ENCODE results near the gene MBD3L1.

Gene MBD3L1

DNA sequence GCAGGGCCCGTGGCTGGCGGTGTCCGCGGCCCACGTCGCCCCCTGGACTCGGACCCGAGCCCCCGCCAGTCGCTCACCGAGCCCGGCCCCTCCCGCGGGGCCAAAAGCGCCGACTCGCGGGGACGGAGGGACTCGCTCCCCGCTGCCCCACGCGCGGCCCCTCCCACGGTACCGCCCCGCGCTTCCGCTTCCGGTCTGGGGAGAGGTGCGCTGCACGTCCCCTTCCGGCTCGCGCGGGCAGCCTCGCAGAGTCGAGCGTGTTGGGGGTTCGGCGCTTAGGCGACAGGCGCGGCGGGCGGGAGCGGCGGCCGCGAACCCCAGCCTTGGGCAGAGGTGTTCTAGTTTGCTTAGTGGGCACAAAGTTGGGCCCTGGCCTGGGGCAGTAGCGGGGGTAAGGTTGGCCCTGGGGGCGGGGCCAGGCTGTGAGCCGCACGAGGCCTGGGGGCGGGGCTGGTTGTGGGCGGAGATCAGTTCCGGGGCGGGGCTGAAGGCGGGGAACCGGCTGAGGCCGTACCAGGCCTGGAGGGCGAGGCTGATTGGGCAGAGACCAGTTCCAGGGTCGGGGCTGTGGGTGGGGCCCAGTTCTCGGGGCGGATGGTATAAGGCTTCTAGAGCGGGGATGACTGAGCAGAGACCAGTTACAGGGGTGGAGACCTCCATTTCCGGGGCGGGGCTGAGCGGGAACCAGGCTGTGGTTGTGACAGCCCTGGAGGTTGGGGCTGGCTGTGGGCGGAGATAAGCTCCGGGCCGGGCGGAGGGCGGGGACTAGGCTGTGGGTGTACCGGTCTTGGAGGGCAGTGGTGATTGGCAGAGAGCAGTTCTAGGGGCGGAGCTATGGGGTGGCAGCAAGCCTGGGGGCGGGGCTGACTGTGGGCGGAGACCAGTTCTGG lies at the start of gene MBD3L1, which contains the start of gene ZNF558:
Gene MBD3L1, plus strand, starts transcription at position 246 of the 890 bp plus-strand sequence. CDS start 10,302 bp downstream, outside the sequence.
Gene ZNF558, minus strand, starts transcription at position 173 of the 890 bp plus-strand sequence. CDS start 9,645 bp downstream, outside the sequence.
- Mint-ChIP-seq H3K9me3 (peaks cover 3% of the 10 kb centered on the region), H3K36me3 (peaks cover 8% of the 10 kb centered on the region), H3K27ac (peak within 1 kb of the TSS; percentile 88), H3K4me1 (peaks cover 2% of the 10 kb centered on the region), H3K4me3 (peak within 1 kb of the TSS; percentile 86), H3K27me3 (no peaks in the 10 kb centered on the region)
- ATAC-seq (ENCODE audit: low read depth), result peak; percentile 78
- peak; percentile 97 to 98 for DNase-seq (ENCODE audit: low spot score in 2 of 2)

DNA sequence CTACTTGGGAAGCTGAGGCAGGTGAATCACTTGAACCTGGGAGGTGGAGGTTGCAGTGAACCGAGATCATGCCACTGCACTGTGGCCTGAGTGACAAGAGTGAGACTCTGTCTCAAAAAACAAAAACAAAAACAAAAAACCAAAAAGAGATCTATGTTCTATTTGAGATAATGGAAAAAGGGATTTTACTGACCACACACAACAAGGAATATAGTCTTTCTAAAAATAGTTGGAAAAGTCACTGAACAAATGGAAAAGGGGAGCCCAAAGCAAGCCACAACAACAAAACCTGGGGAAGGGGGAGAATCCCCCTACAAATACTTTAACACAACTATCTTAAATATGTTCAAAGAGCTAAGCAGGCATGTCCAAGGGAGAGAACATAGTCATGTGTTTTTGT lies 37.4 kb upstream of the MBD3L1 start:
- no peak for DNase-seq (ENCODE audit: low spot score in 2 of 2)
- Mint-ChIP-seq H3K27me3 (no peaks in the 10 kb centered on the region), H3K4me3 (no peak overlapping the region), H3K4me1 (no peaks in the 10 kb centered on the region), H3K36me3 (no peaks in the 10 kb centered on the region), H3K9me3 (peaks cover 4% of the 10 kb centered on the region), H3K27ac (no peak overlapping the region)
- ATAC-seq (ENCODE audit: low read depth), result no peak

DNA sequence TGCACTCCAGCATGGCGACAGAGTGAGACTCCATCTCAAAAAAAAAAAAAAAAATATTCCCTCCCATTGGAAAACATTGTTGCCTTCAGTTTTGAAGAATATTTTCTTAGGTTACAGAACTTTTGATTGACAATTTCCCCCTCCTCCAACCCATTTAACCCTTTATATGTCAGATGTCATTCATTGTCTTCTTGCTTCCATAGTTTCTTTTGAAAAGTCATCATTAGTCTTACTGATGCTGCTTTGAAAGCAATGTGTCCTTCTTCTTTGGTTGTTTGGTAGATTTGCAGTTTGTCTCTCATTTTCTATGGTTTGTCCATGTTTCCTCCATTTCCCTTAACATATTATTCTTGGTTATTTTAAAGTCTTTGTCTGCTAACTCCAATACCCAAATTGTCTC lies 25.5 kb upstream of the MBD3L1 start:
- ATAC-seq (ENCODE audit: low read depth) (no peak), DNase-seq (ENCODE audit: low spot score in 2 of 2) (no peak)
- no peaks in the 10 kb centered on the region for H3K27me3 Mint-ChIP-seq
- H3K36me3 Mint-ChIP-seq, result peaks cover 38% of the 10 kb centered on the region
- H3K4me1 Mint-ChIP-seq, result no peaks in the 10 kb centered on the region
- no peak overlapping the region for H3K4me3 Mint-ChIP-seq
- H3K27ac Mint-ChIP-seq, result no peak overlapping the region
- H3K9me3 Mint-ChIP-seq, result peaks cover 18% of the 10 kb centered on the region

DNA sequence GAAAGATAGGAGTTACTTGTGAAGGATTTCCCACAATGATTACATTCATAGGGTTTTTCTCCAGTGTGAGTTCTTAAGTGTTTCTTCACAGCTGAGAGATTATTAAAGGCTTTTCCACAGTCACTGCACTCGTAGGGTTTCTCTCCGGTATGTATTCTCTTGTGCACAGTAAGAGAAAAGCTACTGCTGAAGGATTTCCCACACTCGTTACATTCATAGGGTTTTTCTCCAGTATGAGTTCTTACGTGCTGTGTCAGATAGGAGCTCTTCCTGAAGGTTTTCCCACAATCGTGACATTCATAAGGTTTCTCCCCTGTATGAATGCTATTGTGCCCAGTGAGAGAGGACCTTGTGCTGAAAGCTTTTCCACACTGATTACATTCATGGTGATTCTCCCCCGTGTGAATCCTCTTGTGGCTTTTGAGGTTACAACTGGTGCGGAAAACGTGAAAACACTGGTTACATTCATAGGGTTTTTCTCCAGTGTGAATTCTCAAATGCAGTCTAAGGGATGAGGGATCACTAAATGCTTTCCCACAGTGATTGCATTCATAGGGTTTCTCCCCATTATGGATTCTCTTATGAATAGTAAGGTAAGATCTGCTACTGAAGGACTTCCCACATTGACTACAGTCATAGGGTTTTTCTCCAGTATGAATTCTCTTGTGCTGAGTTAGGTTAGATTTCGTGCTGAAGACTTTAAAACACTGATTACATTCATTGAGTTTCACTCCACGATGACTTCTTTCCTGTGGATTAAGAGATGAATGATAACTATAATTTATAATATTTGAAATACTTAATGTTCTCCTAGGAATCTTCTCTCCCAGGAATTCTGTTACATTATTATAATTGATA lies 20.6 kb upstream of the MBD3L1 start:
- Mint-ChIP-seq H3K4me1 (no peaks in the 10 kb centered on the region), H3K9me3 (peaks cover 25% of the 10 kb centered on the region)
- no peak for DNase-seq (ENCODE audit: low spot score in 2 of 2)

DNA sequence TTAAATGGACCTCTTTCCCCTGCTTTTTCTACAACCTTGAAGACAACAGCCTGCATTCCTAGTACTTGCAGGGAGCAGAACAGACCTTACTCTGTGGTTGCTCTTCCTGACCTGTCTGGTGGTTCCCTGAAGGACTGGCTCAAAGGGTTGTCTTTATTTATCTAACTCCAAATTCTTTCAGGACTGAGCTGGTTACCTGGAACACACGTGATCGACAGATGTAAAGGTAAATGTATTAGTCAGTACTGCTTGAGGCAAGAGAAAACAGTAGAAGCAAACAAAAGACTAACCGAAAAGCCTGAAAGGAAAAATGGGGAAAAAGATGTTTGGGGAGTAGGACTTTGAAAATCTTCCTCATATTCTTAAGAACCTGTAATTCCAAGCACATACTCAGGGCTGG lies 18.0 kb upstream of the MBD3L1 start:
- Mint-ChIP-seq H3K36me3 (peaks cover 68% of the 10 kb centered on the region), H3K27ac (no peak overlapping the region), H3K27me3 (no peaks in the 10 kb centered on the region), H3K4me3 (no peak overlapping the region), H3K4me1 (no peaks in the 10 kb centered on the region), H3K9me3 (peaks cover 28% of the 10 kb centered on the region)
- DNase-seq (ENCODE audit: low spot score in 2 of 2), result no peak
- ATAC-seq (ENCODE audit: low read depth), result no peak

More for the DNA sequence above, 20.6 kb upstream of the MBD3L1 start:
- Mint-ChIP-seq H3K4me3 (no peak overlapping the region), H3K27ac (no peak overlapping the region), H3K27me3 (no peaks in the 10 kb centered on the region), H3K36me3 (peaks cover 62% of the 10 kb centered on the region)
- no peak for ATAC-seq (ENCODE audit: low read depth)

DNA sequence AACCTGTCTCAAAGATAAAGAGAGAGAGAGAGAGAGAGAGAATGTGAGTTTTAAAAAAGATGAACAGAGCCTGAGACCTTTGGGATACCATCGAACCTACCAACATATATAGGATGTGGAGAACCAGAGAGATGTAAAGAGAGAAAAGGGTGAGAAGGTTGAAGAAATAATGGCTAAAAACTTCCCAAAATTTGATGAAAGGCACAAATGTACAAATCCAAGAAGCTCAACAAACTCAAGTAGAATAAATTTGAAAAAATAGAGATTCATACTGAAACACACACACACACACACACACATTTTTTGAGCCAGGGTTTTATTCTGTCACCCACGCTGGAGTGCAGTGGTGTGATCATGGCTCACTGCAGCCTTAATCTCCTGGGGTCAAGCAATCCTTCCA lies 16.4 kb upstream of the MBD3L1 start:
- ATAC-seq (ENCODE audit: low read depth) (no peak), DNase-seq (ENCODE audit: low spot score in 2 of 2) (no peak)
- Mint-ChIP-seq H3K4me3 (no peak overlapping the region), H3K4me1 (no peaks in the 10 kb centered on the region), H3K36me3 (peaks cover 80% of the 10 kb centered on the region), H3K9me3 (peaks cover 29% of the 10 kb centered on the region), H3K27me3 (no peaks in the 10 kb centered on the region), H3K27ac (no peak overlapping the region)

DNA sequence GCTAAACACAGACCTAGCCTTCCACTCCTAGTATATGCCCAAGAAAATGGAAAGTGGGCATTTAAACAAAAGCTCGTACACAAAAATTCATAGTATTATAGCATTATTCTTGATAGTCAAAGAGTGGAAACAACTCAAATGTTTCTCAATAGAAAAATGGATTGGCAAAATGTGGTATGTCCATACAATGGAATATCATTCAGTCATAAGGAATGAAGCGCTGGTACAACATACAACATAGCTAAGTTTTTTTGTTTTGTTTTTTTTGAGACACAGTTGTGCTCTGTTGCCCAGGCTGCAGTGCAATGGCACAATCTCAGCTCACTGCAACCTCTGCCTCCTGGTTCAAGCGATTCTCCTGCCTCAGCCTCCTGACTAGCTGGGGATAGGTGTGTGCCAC lies 11.9 kb upstream of the MBD3L1 start:
- Mint-ChIP-seq H3K4me3 (no peak overlapping the region), H3K4me1 (peaks cover 3% of the 10 kb centered on the region), H3K27me3 (no peaks in the 10 kb centered on the region), H3K27ac (no peak overlapping the region), H3K36me3 (peaks cover 83% of the 10 kb centered on the region), H3K9me3 (peaks cover 25% of the 10 kb centered on the region)
- DNase-seq (ENCODE audit: low spot score in 2 of 2), result no peak
- no peak for ATAC-seq (ENCODE audit: low read depth)

DNA sequence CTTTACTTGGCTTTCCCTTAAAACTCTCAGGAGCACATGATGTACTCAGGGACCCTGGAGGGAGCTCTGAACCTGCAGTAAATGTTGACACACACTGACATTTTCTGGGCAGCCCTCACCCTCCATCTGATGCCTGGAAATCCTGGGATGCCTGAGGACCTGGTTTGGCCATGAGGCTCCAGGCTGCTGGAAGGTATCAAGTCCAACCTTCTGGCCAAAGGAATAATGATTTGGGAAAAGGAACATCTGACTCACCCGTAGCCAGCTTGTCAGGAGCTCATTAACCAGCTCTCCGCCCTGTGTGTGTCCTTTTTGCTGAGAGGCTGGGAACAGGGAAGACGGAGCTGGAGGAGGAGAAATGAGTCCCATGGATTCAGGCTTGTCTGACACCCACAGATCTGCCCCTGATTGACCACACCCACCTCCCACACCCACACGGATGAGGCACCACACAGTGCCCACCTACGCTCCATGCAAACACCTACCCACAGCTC lies 10.4 kb upstream of the MBD3L1 start:
- peaks cover 3% of the 10 kb centered on the region for H3K4me1 Mint-ChIP-seq
- H3K27me3 Mint-ChIP-seq, result no peaks in the 10 kb centered on the region
- H3K27ac Mint-ChIP-seq, result no peak overlapping the region
- no peak overlapping the region for H3K4me3 Mint-ChIP-seq
- H3K9me3 Mint-ChIP-seq, result peaks cover 17% of the 10 kb centered on the region
- ATAC-seq (ENCODE audit: low read depth), result no peak
- DNase-seq (ENCODE audit: low spot score in 2 of 2), result no peak
- H3K36me3 Mint-ChIP-seq, result peaks cover 71% of the 10 kb centered on the region

DNA sequence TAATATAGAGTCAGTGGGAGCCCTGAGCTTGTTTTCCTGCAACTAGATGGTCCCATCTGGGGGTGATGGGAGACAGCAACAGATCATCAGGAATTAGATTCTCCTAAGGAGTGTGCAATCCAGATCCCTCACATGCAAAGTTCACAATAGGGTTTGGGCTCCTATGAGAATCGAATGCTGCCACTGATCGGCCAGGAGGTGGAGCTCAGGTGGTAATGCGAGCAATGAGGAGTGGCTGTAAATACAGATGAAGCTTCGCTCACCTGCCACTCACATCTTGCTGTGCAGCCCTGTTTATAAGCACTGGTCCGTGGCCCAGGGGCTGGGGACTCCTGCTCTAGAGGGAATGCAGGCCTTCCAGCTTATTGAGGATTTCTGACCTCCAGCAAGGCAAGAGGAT lies 5.8 kb upstream of the MBD3L1 start:
- H3K27me3 Mint-ChIP-seq, result no peaks in the 10 kb centered on the region
- H3K27ac Mint-ChIP-seq, result no peak overlapping the region
- peaks cover 3% of the 10 kb centered on the region for H3K4me1 Mint-ChIP-seq
- peaks cover 43% of the 10 kb centered on the region for H3K36me3 Mint-ChIP-seq
- H3K4me3 Mint-ChIP-seq, result no peak overlapping the region
- no peak for ATAC-seq (ENCODE audit: low read depth)
- DNase-seq (ENCODE audit: low spot score in 2 of 2), result no peak
- peaks cover 6% of the 10 kb centered on the region for H3K9me3 Mint-ChIP-seq

DNA sequence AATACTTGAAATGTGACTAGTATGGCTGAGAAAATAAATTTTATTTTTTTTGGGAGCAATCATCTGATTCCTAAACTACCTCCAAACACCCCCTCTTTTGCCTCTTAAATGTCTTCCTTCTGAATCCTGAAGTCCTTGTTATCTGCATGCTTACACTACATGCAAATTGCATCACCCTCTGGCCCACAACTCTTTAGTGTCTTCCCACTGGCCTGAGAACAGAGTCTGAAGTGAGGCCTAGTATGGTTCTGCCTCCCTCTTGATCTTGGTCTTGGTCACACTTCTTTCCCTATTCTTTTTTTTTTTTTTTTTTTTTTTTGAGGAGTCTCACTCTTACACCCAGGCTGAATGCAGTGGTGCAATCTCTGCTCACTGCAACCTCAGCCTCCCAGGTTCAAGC lies 4.9 kb upstream of the MBD3L1 start:
- peaks cover 6% of the 10 kb centered on the region for H3K9me3 Mint-ChIP-seq
- H3K27me3 Mint-ChIP-seq, result no peaks in the 10 kb centered on the region
- DNase-seq (ENCODE audit: low spot score in 2 of 2) (no peak), ATAC-seq (ENCODE audit: low read depth) (no peak)
- peaks cover 36% of the 10 kb centered on the region for H3K36me3 Mint-ChIP-seq
- H3K27ac Mint-ChIP-seq, result no peak overlapping the region
- peaks cover 3% of the 10 kb centered on the region for H3K4me1 Mint-ChIP-seq
- no peak overlapping the region for H3K4me3 Mint-ChIP-seq

DNA sequence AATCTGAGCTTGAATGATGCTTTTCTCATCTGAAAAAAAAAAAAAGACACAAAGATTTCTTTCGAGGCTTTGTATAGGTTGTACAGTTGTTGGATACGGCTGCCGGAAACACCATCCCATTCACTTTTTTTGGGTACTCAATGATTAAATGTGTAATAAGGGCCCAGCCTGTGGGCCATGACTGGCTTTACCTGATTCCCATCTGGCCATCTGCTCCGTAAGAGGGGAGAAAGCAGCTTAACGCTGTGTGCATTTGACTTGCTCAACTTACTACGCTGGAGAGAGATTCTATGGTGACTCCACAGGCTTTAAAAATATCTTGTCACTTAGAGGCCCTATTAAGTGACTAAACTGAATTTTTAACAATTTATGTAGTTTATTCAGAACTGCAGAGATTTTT lies 804 bp upstream of the MBD3L1 start:
- H3K27me3 Mint-ChIP-seq, result no peaks in the 10 kb centered on the region
- ATAC-seq (ENCODE audit: low read depth), result no peak
- H3K4me3 Mint-ChIP-seq, result peak overlapping the region; percentile 86
- H3K4me1 Mint-ChIP-seq, result peaks cover 2% of the 10 kb centered on the region
- H3K36me3 Mint-ChIP-seq, result peaks cover 10% of the 10 kb centered on the region
- H3K27ac Mint-ChIP-seq, result peak overlapping the region; percentile 88
- peaks cover 3% of the 10 kb centered on the region for H3K9me3 Mint-ChIP-seq
- no peak for DNase-seq (ENCODE audit: low spot score in 2 of 2)

DNA sequence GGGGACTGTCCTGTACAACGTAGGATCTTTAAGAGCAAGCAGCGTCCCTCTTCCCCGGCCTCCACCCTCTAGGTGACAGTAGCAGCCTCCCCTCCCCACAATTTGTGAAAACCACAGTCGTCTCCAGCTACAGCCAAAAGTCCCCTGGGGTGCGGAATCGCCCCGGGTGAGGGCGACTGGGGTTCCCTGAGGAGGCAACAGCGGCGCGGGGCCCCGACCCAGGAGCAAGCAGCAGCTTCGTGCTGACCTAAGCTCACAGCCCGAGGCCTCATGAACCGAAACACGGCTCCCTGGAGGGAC lies 395 bp upstream of the MBD3L1 start:
- ATAC-seq (ENCODE audit: low read depth) (peak; percentile 1), DNase-seq (ENCODE audit: low spot score in 2 of 2) (no peak)
- Mint-ChIP-seq H3K4me3 (peak overlapping the region; percentile 86), H3K27ac (peak overlapping the region; percentile 88), H3K27me3 (no peaks in the 10 kb centered on the region), H3K36me3 (peaks cover 10% of the 10 kb centered on the region), H3K4me1 (peaks cover 2% of the 10 kb centered on the region), H3K9me3 (peaks cover 3% of the 10 kb centered on the region)

DNA sequence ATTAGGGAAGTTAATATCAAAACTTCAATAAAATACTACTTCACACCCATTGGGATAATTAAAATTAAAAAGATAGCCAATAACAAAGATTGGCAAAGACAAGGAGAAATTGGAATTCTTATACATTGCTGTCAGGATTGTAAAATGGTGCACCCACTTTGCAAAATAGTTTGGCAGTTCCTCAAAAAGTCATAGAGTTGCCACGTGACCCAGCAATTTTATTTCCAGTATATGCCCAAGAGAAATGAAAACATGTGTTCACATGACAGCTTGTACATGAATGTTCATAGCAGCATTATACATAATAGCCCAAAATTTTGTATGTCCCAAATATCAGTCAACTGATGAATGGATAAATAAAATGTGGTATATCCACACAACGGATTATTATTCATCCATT lies 3.3 kb downstream of the MBD3L1 start:
- Mint-ChIP-seq H3K36me3 (no peaks in the 10 kb centered on the region), H3K27ac (no peak overlapping the region)

DNA sequence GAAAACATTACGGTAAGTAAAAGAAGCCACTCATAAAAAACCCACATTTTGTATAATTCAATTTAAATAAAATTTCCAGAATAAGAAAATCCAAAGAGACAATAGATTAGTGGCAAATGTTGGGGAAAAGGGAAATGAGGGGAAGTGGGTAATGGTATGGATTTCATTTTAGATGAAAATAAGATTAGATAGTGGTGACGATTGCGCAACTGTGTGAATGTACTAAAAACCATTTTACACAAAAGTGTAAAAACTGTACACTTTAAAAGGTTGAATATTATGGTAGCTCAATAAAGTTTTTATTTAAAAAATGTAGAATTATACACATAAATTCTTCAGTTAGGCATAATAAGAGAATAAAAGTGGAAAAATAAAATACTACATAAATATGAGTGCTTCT lies 3.7 kb downstream of the MBD3L1 start:
- H3K4me3 Mint-ChIP-seq, result no peak overlapping the region
- peaks cover 2% of the 10 kb centered on the region for H3K4me1 Mint-ChIP-seq
- peaks cover 4% of the 10 kb centered on the region for H3K27me3 Mint-ChIP-seq
- no peak for ATAC-seq (ENCODE audit: low read depth)
- H3K9me3 Mint-ChIP-seq, result peaks cover 6% of the 10 kb centered on the region
- no peaks in the 10 kb centered on the region for H3K36me3 Mint-ChIP-seq
- DNase-seq (ENCODE audit: low spot score in 2 of 2), result no peak
- no peak overlapping the region for H3K27ac Mint-ChIP-seq

More for the DNA sequence above, 3.3 kb downstream of the MBD3L1 start:
- DNase-seq (ENCODE audit: low spot score in 2 of 2) (no peak), ATAC-seq (ENCODE audit: low read depth) (no peak)
- no peak overlapping the region for H3K4me3 Mint-ChIP-seq
- H3K4me1 Mint-ChIP-seq, result peaks cover 2% of the 10 kb centered on the region
- H3K9me3 Mint-ChIP-seq, result peaks cover 5% of the 10 kb centered on the region
- peaks cover 2% of the 10 kb centered on the region for H3K27me3 Mint-ChIP-seq

Measured in memory B cell (primary cell).